ENCODE measurements around the gene RPL7A.
"Not testable (repeated sequence)": the region's sequence is repeated elsewhere in the genome, so short reads cannot be mapped to it uniquely, and the experiment has no call there.

The RPL7A gene

GRCh38 chr9:133329306-133330156 lies 18.5 kb upstream of the RPL7A start:
- peak in 1 of 2 experiments; percentile 23 for DNase-seq

- DNase-seq, result no peak
Observed at GRCh38 chr9:133331221-133331620, 16.8 kb upstream of the RPL7A start.

GRCh38 chr9:133331641-133332380 lies 16.2 kb upstream of the RPL7A start:
- no peak for DNase-seq

GRCh38 chr9:133332381-133332730 lies 15.7 kb upstream of the RPL7A start:
- DNase-seq, result no peak

GRCh38 chr9:133333011-133333410 lies 15.0 kb upstream of the RPL7A start:
- DNase-seq, result no peak

GRCh38 chr9:133333566-133333965 lies 14.5 kb upstream of the RPL7A start:
- DNase-seq, result no peak

- DNase-seq, result no peak
Observed at GRCh38 chr9:133334161-133334560, 13.9 kb upstream of the RPL7A start.

- DNase-seq, result not testable (repeated sequence)
Observed at GRCh38 chr9:133334888-133335287, 13.1 kb upstream of the RPL7A start.

GRCh38 chr9:133335924-133336811 lies 11.8 kb upstream of the RPL7A start, which contains the start of gene SURF6:
Gene SURF6, minus strand, starts transcription at chr9:133336188. Its CDS starts 56 bp downstream, at chr9:133336132.
- peak; percentile 55 to 90 for DNase-seq

GRCh38 chr9:133339641-133340040 lies 8.4 kb upstream of the RPL7A start:
- DNase-seq, result no peak

- no peak for DNase-seq
Observed at GRCh38 chr9:133340256-133340655, 7.8 kb upstream of the RPL7A start.

- DNase-seq, result no peak
Observed at GRCh38 chr9:133340916-133341315, 7.1 kb upstream of the RPL7A start.

GRCh38 chr9:133341369-133342068 lies 6.5 kb upstream of the RPL7A start:
- DNase-seq, result no peak

- peak in 1 of 2 experiments; percentile 31 for DNase-seq
Observed at GRCh38 chr9:133342069-133342406, 6.0 kb upstream of the RPL7A start.

GRCh38 chr9:133342570-133342969 lies 5.4 kb upstream of the RPL7A start:
- no peak for DNase-seq

- DNase-seq, result no peak
Observed at GRCh38 chr9:133344071-133344470, 3.9 kb upstream of the RPL7A start.

GRCh38 chr9:133344979-133345378 lies 3.0 kb upstream of the RPL7A start:
- DNase-seq, result no peak

GRCh38 chr9:133345596-133345995 lies 2.4 kb upstream of the RPL7A start:
- DNase-seq, result no peak

GRCh38 chr9:133346021-133346785 lies 1.8 kb upstream of the RPL7A start:
- DNase-seq, result no peak

- DNase-seq, result peak in 1 of 2 experiments; percentile 30
Observed at GRCh38 chr9:133347515-133347984, 468 bp upstream of the RPL7A start.

All from NCI-H526 (cell line).